Thyroid gland (tissue), 4 donors: ENCODE results near the gene PM20D2.

Experiments used
- CTCF ChIP-seq, 6 experiments: fragments of 200-600 bp in 3 of 6; fragments of 450-650 bp in 3 of 6; sonication (generic) in 3 of 6; IDR thresholded peaks; one replicate each; pipeline ENCODE4 v1.5.1; 2016 to 2019; ENCODE audit warnings: antibody characterized with exemption in 6 of 6, mild to moderate bottlenecking in 2 of 6, inconsistent platforms in 1 of 6, moderate library complexity in 1 of 6
- POLR2A ChIP-seq, 2 donors: fragments of 450-650 bp; IDR thresholded peaks; one replicate each; pipeline ENCODE4 v1.6.1; 2017; ENCODE audit warnings: antibody characterized with exemption in 2 of 2, mild to moderate bottlenecking in 2 of 2, moderate library complexity in 1 of 2

GRCh38 chr6:89183294-89183693, 37.4 kb downstream of the PM20D2 start:
- no peak for TF ChIP-seq POLR2A (IDR thresholded peaks at IDR 0.05)
- TF ChIP-seq CTCF (IDR thresholded peaks at IDR 0.05): no peak
